NCI-H510A (cell line): Measurements from ENCODE around the gene SLC19A3.
"Not testable (repeated sequence)": the region's sequence is repeated elsewhere in the genome, so short reads cannot be mapped to it uniquely, and the experiment has no call there.

ENCODE experiments used
- DNase-seq: peaks from one replicate; lab custom pipeline; 2025; lab: John Stamatoyannopoulos, UW

The SLC19A3 gene

DNA sequence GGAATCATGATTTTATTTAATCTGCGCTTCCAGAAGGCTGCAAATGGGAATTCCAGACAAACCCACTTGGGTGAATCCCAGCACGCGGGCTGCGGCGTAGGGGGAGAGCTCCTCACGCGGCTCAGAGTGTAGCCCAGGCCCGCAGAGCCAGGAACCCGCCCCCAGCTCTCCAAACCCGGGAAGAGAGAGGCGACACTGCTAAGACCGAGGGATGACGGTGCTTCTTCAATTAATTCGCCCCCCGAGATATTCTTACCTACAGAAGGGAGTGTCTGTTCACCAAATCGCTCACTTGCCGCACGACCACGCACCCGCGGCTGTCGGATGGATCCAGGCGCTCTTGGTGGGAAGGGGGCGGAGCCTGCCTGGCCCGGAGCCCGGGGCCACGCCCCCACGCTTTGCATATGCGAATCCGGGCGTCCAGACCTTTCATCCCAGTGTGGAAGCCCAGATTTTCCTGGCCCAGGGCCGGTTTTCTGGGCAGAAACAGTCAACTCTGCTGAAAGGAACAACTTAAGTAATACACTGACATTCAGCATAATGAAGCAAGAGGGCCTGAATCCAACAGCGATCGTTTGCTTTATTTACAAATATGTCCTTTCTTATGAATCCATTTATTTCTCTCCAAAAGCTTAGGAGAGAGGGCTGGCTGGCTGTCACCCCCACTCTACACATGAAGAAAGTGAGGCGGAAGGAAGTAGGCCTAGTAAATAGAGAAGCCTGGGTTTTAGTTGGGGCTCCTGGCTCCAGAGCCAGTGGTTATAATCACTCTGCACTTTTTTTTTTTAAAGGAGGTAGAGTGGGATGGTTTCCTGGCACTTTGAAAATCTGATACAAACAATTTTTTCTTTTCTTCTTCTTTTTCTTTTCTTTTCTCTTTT, at the start of gene SLC19A3:
TSS of gene SLC19A3 (minus strand) at position 342 of the 881 bp plus-strand sequence. CDS start 15,710 bp downstream, outside the sequence.
- DNase-seq: peak; percentile 74

DNA sequence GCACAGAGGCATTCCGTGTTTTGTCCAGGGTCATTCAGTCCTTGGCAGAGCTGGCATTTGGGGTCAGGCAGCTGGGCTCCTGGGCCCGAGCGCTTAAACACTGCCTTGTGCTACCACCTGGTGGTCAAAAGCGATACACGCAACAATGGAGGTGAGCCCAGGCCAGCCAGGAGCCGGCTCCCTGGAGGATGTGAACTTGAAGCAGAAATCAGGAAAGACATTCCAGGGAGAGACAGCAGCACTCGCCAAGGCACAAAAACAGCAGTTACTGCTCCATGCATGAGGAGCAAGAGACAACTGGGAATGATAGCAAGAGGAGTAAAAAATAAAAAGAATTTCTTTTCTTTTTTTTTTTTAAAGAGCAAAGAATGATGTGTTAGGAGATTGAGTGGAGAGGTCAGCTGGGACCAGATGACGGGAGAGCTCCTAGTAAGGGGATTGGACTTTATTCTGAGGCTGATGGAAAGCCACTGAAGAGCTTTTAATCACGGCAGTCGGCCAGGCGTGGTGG, 48.6 kb upstream of the SLC19A3 start:
- DNase-seq: peak; percentile 65

DNA sequence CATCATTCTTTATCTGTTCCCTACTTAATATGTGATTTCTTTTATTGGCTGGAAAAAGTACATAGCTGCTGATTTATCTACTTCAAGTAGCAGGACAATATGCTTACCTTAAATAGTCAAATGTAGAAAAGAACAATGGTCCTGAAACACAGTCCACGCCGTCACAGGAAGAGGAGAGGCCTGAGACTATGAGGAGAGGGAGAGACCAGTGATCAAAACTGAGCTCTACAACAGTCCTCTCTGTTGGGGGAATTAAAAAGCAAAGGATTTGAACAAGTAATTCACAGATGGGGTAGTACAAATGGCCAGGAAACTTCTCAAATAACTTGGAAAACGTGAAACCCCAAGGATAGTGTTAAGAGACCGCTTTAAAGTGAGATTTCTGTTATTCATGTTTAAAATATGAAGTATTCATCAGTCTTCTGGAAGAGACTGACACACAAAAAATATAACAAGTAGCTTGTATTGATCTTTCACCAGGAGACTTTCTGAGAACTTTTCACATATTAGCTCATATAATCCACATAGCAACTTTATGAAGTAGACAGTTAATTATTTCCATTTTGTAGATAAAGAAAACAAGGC, 48.1 kb upstream of the SLC19A3 start:
- no peak for DNase-seq

DNA sequence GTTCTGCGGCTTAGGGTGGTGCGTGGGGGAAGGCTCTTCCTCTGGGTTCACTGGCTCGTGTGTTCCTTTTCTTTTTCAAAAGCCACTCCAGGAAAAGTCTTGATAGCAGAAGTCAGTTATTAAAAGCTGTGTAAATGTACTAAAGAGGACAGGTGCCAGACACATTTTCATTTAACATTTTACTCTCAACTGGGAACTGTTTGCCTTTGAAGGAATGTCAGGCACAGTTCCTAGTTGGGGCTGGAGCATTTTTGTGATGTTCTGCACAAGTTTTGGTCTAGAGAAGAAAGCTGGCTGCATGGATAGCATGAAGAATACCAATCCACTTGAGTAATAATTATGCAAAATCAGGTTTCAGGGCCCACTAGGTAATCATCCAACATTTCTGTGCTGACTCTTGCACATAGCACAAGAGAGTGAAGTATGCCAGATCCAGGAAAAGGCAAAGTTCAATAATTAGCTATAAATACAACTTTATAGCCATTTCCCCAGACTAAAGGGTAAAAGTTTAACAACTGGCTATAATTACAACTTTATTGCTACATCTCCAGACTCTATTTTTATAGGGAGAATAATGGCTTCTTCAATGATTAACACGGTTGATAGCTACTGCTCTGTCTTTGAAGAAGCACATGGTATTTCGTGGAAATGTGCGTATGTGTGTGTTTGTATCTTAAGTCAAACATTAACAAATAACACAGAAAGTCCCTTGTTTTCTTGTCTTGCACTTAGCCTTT, 44.1 kb upstream of the SLC19A3 start:
- DNase-seq: no peak

- no peak for DNase-seq
These were observed 41.7 kb upstream of the SLC19A3 start for GRCh38 chr2:227759411-227760118.

DNA sequence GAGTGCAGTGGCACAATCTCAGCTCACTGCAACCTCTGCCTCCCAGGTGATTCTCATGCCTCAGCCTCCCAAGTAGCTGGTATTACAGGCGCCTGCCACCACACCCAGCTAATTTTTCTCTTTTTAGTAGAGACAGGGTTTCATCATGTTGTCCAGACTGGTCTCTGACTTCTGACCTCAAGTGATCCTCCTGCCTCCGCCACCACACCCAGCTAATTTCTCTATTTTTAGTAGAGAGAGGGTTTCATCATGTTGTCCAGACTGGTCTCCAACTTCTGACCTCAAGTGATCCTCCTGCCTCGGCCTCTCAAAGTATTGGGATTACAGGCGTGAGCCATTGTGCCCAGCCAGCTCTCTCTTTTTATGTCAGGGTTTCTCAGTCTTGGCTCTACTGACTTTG, 38.4 kb upstream of the SLC19A3 start:
- not testable (repeated sequence) for DNase-seq

DNA sequence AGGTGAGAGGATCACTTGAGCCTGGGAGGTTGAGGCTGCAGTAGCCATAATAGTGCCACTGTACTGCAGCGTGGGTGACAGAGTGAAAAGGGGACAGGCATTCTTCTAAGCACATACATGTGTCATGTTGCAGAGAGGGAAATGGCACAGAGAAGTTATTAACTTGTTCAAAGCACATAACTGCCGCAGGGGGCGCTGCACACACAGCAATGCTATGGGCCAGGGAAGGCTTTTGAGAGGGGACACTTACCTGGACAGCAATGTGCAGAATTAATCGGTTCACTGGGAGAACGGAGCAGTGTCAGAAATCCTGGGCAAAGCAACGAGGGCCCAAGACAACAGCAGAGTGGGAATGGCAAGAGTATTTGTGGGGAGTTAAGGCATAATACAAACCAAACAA, 30.3 kb upstream of the SLC19A3 start:
- no peak for DNase-seq

DNA sequence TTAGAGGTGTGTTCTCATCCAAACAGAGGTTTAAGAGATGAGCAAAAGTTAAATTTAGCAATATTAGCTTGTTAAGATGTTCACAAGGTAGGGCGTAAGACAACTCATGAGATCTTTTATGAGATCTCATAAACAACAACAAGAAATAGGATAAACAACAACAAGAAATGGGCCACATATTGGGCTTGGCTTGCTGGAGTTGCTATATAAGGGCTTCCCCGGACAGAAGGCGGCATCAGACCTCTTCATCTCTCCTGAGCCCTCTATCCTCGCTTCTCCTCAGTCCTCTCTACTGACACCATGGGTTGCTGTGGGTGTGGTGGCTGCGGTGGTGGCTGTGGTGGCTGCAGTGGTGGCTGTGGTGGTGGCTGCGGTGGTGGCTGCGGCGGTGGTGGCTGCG, 27.8 kb upstream of the SLC19A3 start, which contains the start of gene SCYGR8:
TSS of gene SCYGR8 (plus strand) at position 301 of the 400 bp plus-strand sequence. CDS start at position 301, 0 bp downstream.
- DNase-seq: no peak

DNA sequence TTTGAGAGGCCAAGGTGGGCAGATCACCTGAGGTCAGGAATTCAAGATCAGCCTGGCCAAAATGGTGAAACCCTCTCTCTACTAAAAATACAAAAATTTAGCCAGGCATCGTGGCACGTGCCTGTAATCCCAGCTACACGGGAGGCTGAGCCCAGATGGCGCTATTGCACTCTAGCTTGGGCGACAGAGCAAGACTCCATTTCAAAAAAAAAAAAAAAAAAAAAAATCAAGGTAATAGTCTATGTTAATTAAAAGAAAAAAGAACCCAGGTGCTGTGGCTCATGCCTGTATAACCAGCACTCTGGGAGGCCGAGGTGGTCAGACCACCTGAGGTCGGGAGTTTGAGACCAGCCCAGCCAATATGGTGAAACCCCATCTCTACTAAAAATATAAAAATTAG, 22.9 kb upstream of the SLC19A3 start:
- DNase-seq: not testable (repeated sequence)

DNA sequence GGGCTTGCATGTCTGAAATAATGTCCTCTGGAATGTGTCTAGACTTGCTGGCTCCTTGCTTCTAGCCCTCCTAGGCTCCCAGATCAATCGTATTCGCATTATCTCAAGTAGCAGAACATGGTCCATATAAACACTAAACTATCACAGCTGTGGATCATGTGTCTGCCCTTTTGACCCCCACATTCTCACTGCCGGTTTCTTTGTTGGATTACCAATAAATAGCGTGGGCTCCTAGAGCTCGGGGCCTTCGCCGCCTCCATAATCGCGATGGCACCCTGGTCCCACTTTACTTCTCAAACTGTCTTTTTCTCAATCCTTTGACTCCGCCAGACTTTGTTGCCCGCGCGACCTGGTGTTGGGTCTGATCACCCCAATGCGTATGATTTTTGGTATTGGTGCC, 21.5 kb upstream of the SLC19A3 start:
- no peak for DNase-seq

DNA sequence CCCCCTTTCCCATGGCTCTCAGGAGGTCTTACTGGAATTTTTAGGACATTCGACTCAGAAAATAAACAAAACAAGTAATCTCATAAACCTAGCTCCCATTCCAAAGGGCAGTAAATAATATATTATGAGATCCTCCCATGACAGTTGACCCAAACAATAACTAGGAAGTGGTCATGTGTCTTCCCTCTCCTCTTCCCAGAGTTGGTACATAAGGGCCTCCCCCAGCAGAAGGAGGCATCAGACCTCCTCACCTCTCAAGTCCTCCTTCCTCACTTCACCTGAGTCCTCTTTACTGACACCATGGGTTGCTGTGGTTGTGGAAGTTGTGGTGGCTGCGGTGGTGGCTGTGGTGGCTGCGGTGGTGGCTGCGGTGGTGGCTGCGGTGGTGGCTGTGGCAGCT, 10.2 kb upstream of the SLC19A3 start, which contains the start of gene SCYGR7:
TSS of gene SCYGR7 (plus strand) at position 301 of the 400 bp plus-strand sequence. CDS start at position 301, 0 bp downstream.
- no peak for DNase-seq

GRCh38 chr2:227724394-227725039, 6.7 kb upstream of the SLC19A3 start, which contains the start of gene SCYGR6:
Gene SCYGR6, minus strand, starts transcription at chr2:227724757. Its CDS starts 0 bp downstream, at chr2:227724757.
- DNase-seq: no peak

DNA sequence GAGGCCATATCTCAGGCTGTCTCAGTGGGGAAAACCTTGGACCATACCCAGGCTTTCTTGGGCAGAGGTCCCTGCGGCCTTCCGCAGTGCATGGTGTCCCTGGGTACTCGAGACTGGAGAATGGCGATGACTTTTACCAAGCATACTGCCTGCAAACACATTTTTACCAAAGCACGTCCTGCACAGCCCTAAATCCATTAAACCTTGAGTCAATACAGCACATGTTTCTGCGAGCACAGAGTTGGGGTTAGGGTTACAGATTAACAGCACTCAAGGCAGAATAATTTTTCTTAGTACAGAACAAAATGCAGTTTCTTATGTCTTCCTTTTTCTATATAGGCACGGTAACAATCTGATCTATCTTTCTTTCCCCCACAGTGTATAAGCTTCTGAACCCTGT, 5.0 kb upstream of the SLC19A3 start:
- not testable (repeated sequence) for DNase-seq

- no peak for DNase-seq
These were observed 2.9 kb upstream of the SLC19A3 start for GRCh38 chr2:227720680-227721079.

- DNase-seq: no peak
These were observed 1.8 kb upstream of the SLC19A3 start for GRCh38 chr2:227719641-227720040.

- no peak for DNase-seq
These were observed 1.3 kb downstream of the SLC19A3 start for GRCh38 chr2:227716501-227716900.

GRCh38 chr2:227713291-227713690, 4.5 kb downstream of the SLC19A3 start:
- DNase-seq: no peak

GRCh38 chr2:227710986-227711385, 6.8 kb downstream of the SLC19A3 start:
- no peak for DNase-seq

DNA sequence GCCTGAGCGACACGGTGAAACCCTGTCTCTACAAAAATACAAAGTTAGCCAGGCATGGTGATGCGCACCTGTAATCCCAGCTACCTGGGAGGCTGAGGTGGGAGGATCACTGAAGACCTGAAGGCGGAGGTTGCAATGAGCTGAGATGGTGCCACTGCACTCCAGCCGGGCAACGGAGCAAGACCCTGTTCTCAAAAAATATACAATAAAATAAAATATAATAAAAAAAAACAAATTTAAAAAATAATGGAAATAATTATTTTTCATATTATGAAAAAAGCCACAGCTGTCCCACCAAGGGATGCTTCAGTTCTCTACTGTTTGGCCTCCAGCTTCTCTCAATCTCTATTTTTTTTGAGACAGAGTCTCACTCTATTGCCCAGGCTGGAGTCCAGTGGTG, 10.4 kb downstream of the SLC19A3 start:
- DNase-seq: no peak

DNA sequence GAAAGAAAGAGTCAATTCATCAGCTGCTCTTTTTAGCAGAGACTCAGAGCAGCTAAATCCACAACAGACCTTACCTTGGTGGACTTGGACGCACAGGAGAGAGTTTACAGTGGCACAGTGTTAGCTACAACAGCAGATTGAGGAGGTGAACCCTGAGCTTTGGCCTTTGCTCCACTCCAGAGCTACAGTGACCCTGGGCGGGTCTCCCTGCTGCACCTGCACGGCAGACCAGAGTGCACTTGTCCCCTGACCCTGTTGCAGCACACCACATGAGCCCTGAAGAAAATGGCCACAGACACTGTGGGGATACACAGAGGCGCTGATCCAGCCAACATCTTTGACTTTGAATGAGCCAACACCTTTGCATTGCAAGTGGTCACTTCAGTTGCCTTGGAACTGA, 11.0 kb downstream of the SLC19A3 start:
- DNase-seq: no peak

DNA sequence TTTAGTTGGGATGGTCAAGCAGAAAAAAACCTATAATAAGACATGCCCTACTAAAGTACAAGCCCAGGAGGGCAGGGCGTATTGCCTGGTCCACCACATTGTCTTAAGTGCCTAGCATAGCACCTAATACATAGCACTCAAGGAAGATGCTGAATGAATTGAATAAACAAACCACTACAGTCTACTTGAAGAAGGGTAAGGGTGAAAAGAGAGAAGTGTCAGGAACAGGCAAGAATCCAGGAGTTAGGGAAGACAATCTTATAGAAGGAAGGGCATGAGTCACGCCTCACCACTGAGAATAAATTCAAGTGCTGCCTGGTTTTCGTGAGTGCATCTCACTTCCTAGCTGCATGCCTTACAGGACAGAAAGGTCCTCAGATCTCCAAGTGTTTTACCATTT, 13.9 kb downstream of the SLC19A3 start:
- DNase-seq: no peak
